Measurements from ENCODE around the gene MRPS6.

The MRPS6 gene

GRCh38 chr21:34170886-34171285, 97.5 kb downstream of the MRPS6 start:
- TF ChIP-seq CTCF (IDR thresholded peaks at IDR 0.05; ENCODE audit: low read length, missing control alignments), result no peak
- no peak for DNase-seq (ENCODE audit: low read depth)
- no peak overlapping the region for H3K4me3 ChIP-seq (replicated peaks; ENCODE audit: low read depth, low read length)

GRCh38 chr21:34174470-34174869, 101.1 kb downstream of the MRPS6 start:
- no peak for DNase-seq (ENCODE audit: low read depth)
- TF ChIP-seq CTCF (IDR thresholded peaks at IDR 0.05; ENCODE audit: low read length, missing control alignments), result no peak
- H3K4me3 ChIP-seq (replicated peaks; ENCODE audit: low read depth, low read length), result no peak overlapping the region

- no peak for TF ChIP-seq CTCF (IDR thresholded peaks at IDR 0.05; ENCODE audit: low read length, missing control alignments)
- no peak for DNase-seq (ENCODE audit: low read depth)
- H3K4me3 ChIP-seq (replicated peaks; ENCODE audit: low read depth, low read length), result no peak overlapping the region
These were observed 103.1 kb downstream of the MRPS6 start for GRCh38 chr21:34176448-34176847.

- no peak overlapping the region for H3K4me3 ChIP-seq (replicated peaks; ENCODE audit: low read depth, low read length)
- no peak for DNase-seq (ENCODE audit: low read depth)
- TF ChIP-seq CTCF (IDR thresholded peaks at IDR 0.05; ENCODE audit: low read length, missing control alignments), result no peak
These were observed 104.7 kb downstream of the MRPS6 start for GRCh38 chr21:34177919-34178567.

- no peak for DNase-seq (ENCODE audit: low read depth)
- TF ChIP-seq CTCF (IDR thresholded peaks at IDR 0.05; ENCODE audit: low read length, missing control alignments), result no peak
- H3K4me3 ChIP-seq (replicated peaks; ENCODE audit: low read depth, low read length), result no peak overlapping the region
These were observed 106.0 kb downstream of the MRPS6 start for GRCh38 chr21:34179204-34179935.

DNA sequence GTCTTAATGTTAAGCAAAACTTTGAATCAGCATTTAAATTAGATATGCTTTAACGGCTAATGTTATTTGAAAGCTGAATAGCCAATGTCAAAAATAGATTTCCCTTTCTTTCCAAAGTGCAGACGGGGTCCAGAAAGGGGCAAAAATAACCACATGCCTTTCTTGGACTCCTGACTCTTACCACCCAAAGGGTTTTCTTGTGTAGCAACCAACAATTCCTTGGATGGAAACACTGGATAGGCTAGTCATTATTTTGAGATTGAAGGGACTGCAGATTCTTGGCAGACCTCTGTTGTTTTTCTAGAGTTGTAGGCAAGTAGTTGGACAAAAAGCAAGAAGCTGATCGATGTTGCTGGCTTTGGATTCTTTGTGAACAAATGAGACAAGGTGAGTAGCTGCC, 107.0 kb downstream of the MRPS6 start:
- TF ChIP-seq CTCF (IDR thresholded peaks at IDR 0.05; ENCODE audit: low read length, missing control alignments), result no peak
- H3K4me3 ChIP-seq (replicated peaks; ENCODE audit: low read depth, low read length), result no peak overlapping the region
- no peak for DNase-seq (ENCODE audit: low read depth)
